WTC11 (cell line): ENCODE results near the gene IGFALS. TPM values are rescaled to one million over a fixed set of nuclear protein-coding genes. Genes with fewer than 3 reads are reported as not detected.

Experiments used
- ATAC-seq: fragments of 200-7000 bp; cut with Tn5 transposase; 2 replicates; pipeline ENCODE4 v1.10.0; 2021; ENCODE audit warnings: mild to moderate bottlenecking, moderate library complexity
- CTCF ChIA-PET: fragments of 300-600 bp; sonication (Branson Sonifier 250); formaldehyde crosslinking; loops from one replicate; lab custom pipeline; 2021; ENCODE audit warnings: antibody characterized with exemption; lab: Charles Lee
- POLR2A ChIA-PET: fragments of 350-600 bp; sonication (Branson Sonifier 250); formaldehyde crosslinking; loops from one replicate; lab custom pipeline; 2021; ENCODE audit warnings: antibody characterized with exemption; lab: Charles Lee
- DNase-seq: peaks from one replicate; pipeline ENCODE4 v3.0.0; 2021; ENCODE audit warnings: low spot score
- H3K27ac Mint-ChIP-seq: 2 replicates; pipeline ENCODE4 v1.8.0; 2021; ENCODE audit warnings: mixed read lengths
- H3K27me3 Mint-ChIP-seq: 2 replicates; pipeline ENCODE4 v1.8.0; 2021; ENCODE audit warnings: low read depth, mild to moderate bottlenecking, moderate library complexity, mixed read lengths
- H3K36me3 Mint-ChIP-seq: 2 replicates; pipeline ENCODE4 v1.8.0; 2021; ENCODE audit warnings: mixed read lengths
- H3K4me1 Mint-ChIP-seq: 2 replicates; pipeline ENCODE4 v1.8.0; 2022; ENCODE audit warnings: mixed read lengths
- H3K4me3 Mint-ChIP-seq: 2 replicates; pipeline ENCODE4 v1.8.0; 2021; ENCODE audit warnings: mild to moderate bottlenecking, moderate library complexity, mixed read lengths
- H3K9me3 Mint-ChIP-seq: 2 replicates; pipeline ENCODE4 v1.8.0; 2021; ENCODE audit warnings: mixed read lengths
- ELF4 ChIP-seq: sonication (generic); formaldehyde crosslinking; IDR thresholded peaks from 2 replicates; pipeline ENCODE4 v1.8.1; 2022; ENCODE audit warnings: low read depth, mild to moderate bottlenecking, moderate library complexity, missing genetic modification reagents
- FOXK1 ChIP-seq: sonication (generic); formaldehyde crosslinking; IDR thresholded peaks from 2 replicates; pipeline ENCODE4 v1.8.0; 2022; ENCODE audit warnings: mild to moderate bottlenecking, moderate library complexity, missing genetic modification reagents
- JAZF1 ChIP-seq: fragments of 250-450 bp; sonication (Bioruptor Pico); IDR thresholded peaks from 2 replicates; pipeline ENCODE4 v1.9.0; 2021; ENCODE audit warnings: moderate library complexity, mild to moderate bottlenecking, inconsistent platforms
- NR2C2 ChIP-seq: sonication (generic); formaldehyde crosslinking; IDR thresholded peaks from 2 replicates; pipeline ENCODE4 v1.8.0; 2022; ENCODE audit warnings: mild to moderate bottlenecking, missing genetic modification reagents
- OVOL2 ChIP-seq: fragments of 250-450 bp; sonication (Bioruptor Pico); IDR thresholded peaks from 2 replicates; pipeline ENCODE4 v1.9.0; 2021; ENCODE audit warnings: mild to moderate bottlenecking, borderline replicate concordance
- TP53 ChIP-seq: sonication (generic); formaldehyde crosslinking; IDR thresholded peaks from 2 replicates; pipeline ENCODE4 v1.8.1; 2023; ENCODE audit warnings: mild to moderate bottlenecking, missing genetic modification reagents
- ZNF317 ChIP-seq: sonication (generic); formaldehyde crosslinking; IDR thresholded peaks from 2 replicates; pipeline ENCODE4 v1.8.1; 2023; ENCODE audit warnings: low read depth, mild to moderate bottlenecking, moderate library complexity, missing genetic modification reagents, borderline replicate concordance
- ZNF416 ChIP-seq: fragments of 250-450 bp; sonication (Bioruptor Pico); IDR thresholded peaks from 2 replicates; pipeline ENCODE4 v1.9.0; 2021; ENCODE audit warnings: mild to moderate bottlenecking, inconsistent platforms
- total RNA-seq: library from RNA; stranded (reverse); gene quantifications from 3 replicates; pipeline ENCODE4 v1.2.3, GENCODE V29; 2021
- TF ChIP-seq, protein P1 (sequence below): sonication (generic); formaldehyde crosslinking; IDR thresholded peaks from 2 replicates; pipeline ENCODE4 v1.8.0; 2023; ENCODE audit warnings: missing genetic modification reagents, mild to moderate bottlenecking, borderline replicate concordance
- TF ChIP-seq, protein P2 (sequence below): sonication (generic); formaldehyde crosslinking; IDR thresholded peaks from 2 replicates; pipeline ENCODE4 v1.8.1; 2023; ENCODE audit warnings: mild to moderate bottlenecking, moderate library complexity, missing genetic modification reagents
- TF ChIP-seq, protein P3 (sequence below): fragments of 250-450 bp; sonication (Bioruptor Pico); IDR thresholded peaks from 2 replicates; pipeline ENCODE4 v1.9.0; 2021; ENCODE audit warnings: mild to moderate bottlenecking, borderline replicate concordance
- TF ChIP-seq, protein P4 (sequence below): sonication (generic); formaldehyde crosslinking; IDR thresholded peaks from 2 replicates; pipeline ENCODE4 v1.8.1; 2022; ENCODE audit warnings: missing genetic modification reagents, borderline replicate concordance

Gene IGFALS
- total RNA-seq, 1 experiment from 2014 or later = not detected

DNA sequence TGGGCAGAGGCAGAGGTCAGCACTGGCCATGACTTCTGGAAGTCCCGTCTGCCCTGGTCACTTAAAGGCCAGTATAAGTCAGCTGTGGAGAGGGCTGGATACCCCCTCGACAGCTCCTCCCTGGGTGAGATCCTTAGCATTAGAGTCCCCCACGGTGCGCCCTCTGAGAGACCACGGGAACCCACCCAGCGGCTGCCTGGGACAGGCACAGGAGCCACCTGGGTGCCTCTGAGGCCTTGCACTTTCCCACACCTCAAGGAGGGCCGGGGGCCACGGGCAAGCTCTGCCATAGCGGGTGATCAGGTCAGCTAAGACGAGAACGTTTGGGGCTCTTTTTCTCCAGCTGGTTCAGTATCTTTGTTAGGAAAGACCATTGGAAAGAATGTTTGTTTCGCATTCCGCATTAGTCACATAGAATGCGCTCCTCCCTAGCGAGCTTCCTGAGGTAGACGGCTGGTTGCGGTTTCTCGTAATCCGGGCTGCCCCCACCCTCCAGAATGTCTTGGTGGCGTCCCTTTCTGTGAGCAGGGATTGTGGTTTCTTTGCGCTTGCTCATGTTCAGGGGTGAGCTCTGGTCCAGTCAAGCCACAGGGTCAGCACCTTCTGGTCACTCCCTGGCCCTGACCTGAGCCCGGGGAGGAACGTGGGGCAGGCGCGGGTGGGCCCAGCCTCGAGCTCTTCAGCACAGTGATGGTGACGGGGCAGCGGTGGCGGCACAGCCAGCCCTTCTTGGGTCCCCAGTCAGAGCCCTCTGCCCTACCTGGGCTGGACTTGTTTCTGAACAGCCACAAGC is 47.4 kb downstream of the IGFALS start:
- DNase-seq (no peak), ATAC-seq (no peak)
- CTCF ChIA-PET = interaction anchor here (0.5 to 1.1 kb wide), 2 partner anchors 40 to 202 kb away, joined by 3 to 4 read pairs; partner anchors contain the start of gene MAPK8IP3
- H3K4me1 Mint-ChIP-seq = no peaks in the 10 kb centered on the region
- TF ChIP-seq, protein P1, sequence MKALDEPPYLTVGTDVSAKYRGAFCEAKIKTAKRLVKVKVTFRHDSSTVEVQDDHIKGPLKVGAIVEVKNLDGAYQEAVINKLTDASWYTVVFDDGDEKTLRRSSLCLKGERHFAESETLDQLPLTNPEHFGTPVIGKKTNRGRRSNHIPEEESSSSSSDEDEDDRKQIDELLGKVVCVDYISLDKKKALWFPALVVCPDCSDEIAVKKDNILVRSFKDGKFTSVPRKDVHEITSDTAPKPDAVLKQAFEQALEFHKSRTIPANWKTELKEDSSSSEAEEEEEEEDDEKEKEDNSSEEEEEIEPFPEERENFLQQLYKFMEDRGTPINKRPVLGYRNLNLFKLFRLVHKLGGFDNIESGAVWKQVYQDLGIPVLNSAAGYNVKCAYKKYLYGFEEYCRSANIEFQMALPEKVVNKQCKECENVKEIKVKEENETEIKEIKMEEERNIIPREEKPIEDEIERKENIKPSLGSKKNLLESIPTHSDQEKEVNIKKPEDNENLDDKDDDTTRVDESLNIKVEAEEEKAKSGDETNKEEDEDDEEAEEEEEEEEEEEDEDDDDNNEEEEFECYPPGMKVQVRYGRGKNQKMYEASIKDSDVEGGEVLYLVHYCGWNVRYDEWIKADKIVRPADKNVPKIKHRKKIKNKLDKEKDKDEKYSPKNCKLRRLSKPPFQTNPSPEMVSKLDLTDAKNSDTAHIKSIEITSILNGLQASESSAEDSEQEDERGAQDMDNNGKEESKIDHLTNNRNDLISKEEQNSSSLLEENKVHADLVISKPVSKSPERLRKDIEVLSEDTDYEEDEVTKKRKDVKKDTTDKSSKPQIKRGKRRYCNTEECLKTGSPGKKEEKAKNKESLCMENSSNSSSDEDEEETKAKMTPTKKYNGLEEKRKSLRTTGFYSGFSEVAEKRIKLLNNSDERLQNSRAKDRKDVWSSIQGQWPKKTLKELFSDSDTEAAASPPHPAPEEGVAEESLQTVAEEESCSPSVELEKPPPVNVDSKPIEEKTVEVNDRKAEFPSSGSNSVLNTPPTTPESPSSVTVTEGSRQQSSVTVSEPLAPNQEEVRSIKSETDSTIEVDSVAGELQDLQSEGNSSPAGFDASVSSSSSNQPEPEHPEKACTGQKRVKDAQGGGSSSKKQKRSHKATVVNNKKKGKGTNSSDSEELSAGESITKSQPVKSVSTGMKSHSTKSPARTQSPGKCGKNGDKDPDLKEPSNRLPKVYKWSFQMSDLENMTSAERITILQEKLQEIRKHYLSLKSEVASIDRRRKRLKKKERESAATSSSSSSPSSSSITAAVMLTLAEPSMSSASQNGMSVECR (CRISPR knock-in tag) = no peak
- TF ChIP-seq FOXK1 (CRISPR knock-in tag) = no peak
- TF ChIP-seq NR2C2 (CRISPR knock-in tag) = no peak
- no peak for TF ChIP-seq TP53 (CRISPR knock-in tag)
- no peak for TF ChIP-seq ZNF416 (CRISPR knock-in tag)
- no peak for TF ChIP-seq ZNF317 (CRISPR knock-in tag)
- TF ChIP-seq JAZF1 (CRISPR knock-in tag) = no peak
- TF ChIP-seq, protein P2, sequence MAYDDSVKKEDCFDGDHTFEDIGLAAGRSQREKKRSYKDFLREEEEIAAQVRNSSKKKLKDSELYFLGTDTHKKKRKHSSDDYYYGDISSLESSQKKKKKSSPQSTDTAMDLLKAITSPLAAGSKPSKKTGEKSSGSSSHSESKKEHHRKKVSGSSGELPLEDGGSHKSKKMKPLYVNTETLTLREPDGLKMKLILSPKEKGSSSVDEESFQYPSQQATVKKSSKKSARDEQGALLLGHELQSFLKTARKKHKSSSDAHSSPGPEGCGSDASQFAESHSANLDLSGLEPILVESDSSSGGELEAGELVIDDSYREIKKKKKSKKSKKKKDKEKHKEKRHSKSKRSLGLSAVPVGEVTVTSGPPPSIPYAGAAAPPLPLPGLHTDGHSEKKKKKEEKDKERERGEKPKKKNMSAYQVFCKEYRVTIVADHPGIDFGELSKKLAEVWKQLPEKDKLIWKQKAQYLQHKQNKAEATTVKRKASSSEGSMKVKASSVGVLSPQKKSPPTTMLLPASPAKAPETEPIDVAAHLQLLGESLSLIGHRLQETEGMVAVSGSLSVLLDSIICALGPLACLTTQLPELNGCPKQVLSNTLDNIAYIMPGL = no peak
- TF ChIP-seq, protein P3, sequence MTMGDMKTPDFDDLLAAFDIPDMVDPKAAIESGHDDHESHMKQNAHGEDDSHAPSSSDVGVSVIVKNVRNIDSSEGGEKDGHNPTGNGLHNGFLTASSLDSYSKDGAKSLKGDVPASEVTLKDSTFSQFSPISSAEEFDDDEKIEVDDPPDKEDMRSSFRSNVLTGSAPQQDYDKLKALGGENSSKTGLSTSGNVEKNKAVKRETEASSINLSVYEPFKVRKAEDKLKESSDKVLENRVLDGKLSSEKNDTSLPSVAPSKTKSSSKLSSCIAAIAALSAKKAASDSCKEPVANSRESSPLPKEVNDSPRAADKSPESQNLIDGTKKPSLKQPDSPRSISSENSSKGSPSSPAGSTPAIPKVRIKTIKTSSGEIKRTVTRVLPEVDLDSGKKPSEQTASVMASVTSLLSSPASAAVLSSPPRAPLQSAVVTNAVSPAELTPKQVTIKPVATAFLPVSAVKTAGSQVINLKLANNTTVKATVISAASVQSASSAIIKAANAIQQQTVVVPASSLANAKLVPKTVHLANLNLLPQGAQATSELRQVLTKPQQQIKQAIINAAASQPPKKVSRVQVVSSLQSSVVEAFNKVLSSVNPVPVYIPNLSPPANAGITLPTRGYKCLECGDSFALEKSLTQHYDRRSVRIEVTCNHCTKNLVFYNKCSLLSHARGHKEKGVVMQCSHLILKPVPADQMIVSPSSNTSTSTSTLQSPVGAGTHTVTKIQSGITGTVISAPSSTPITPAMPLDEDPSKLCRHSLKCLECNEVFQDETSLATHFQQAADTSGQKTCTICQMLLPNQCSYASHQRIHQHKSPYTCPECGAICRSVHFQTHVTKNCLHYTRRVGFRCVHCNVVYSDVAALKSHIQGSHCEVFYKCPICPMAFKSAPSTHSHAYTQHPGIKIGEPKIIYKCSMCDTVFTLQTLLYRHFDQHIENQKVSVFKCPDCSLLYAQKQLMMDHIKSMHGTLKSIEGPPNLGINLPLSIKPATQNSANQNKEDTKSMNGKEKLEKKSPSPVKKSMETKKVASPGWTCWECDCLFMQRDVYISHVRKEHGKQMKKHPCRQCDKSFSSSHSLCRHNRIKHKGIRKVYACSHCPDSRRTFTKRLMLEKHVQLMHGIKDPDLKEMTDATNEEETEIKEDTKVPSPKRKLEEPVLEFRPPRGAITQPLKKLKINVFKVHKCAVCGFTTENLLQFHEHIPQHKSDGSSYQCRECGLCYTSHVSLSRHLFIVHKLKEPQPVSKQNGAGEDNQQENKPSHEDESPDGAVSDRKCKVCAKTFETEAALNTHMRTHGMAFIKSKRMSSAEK (CRISPR knock-in tag) = no peak
- no peak for TF ChIP-seq OVOL2 (CRISPR knock-in tag)
- TF ChIP-seq, protein P4, sequence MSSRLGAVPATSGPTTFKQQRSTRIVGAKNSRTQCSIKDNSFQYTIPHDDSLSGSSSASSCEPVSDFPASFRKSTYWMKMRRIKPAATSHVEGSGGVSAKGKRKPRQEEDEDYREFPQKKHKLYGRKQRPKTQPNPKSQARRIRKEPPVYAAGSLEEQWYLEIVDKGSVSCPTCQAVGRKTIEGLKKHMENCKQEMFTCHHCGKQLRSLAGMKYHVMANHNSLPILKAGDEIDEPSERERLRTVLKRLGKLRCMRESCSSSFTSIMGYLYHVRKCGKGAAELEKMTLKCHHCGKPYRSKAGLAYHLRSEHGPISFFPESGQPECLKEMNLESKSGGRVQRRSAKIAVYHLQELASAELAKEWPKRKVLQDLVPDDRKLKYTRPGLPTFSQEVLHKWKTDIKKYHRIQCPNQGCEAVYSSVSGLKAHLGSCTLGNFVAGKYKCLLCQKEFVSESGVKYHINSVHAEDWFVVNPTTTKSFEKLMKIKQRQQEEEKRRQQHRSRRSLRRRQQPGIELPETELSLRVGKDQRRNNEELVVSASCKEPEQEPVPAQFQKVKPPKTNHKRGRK (CRISPR knock-in tag) = no peak
- TF ChIP-seq ELF4 = no peak
- POLR2A ChIA-PET = no interaction called here
- no peaks in the 10 kb centered on the region for H3K27me3 Mint-ChIP-seq
- peaks cover 4% of the 10 kb centered on the region for H3K36me3 Mint-ChIP-seq
- no peak overlapping the region for H3K27ac Mint-ChIP-seq
- H3K9me3 Mint-ChIP-seq = no peaks in the 10 kb centered on the region
- H3K4me3 Mint-ChIP-seq = no peak overlapping the region
